Glomerular visceral epithelial cell (primary cell): ENCODE data around the gene SALL2.
A peak's percentile ranks its signal among the peaks of the same experiment; 100 is the strongest.

Source experiments
- DNase-seq: peaks from one replicate; pipeline ENCODE4 v3.0.0-alpha.2; 2016; ENCODE audit errors: extremely low spot score

Gene SALL2

GRCh38 chr14:21476925-21477681 lies 49.0 kb downstream of the SALL2 start, which contains the start of the genes RAB2B and TOX4:
RAB2B (minus strand) TSS chr14:21476959; CDS start chr14:21476872, 87 bp downstream.
TOX4 (plus strand) TSS chr14:21477195; CDS start chr14:21477279, 84 bp downstream.
- DNase-seq: peak; percentile 99

GRCh38 chr14:21476523-21476924 lies 49.6 kb downstream of the SALL2 start:
- DNase-seq: peak; percentile 85

- no peak for DNase-seq
Measured at GRCh38 chr14:21475767-21476522, 50.2 kb downstream of the SALL2 start.
